Activated CD8-positive, alpha-beta T cell treated with anti-CD3 and anti-CD28 coated beads for 36 hours (primary cell): ENCODE measurements around the gene MCF2L. TPM values are rescaled to one million over a fixed set of nuclear protein-coding genes. Genes with fewer than 3 reads are reported as not detected.

Experiments used
- ATAC-seq: fragments of 200-7000 bp; cut with Tn5 transposase; one replicate; pipeline ENCODE4 v1.10.0; 2021; ENCODE audit warnings: mild to moderate bottlenecking, moderate library complexity
- CTCF ChIA-PET: fragments of 350-600 bp; sonication (Branson Sonifier 250); formaldehyde crosslinking; loops from one replicate; lab custom pipeline; 2021; ENCODE audit warnings: antibody characterized with exemption; lab: Charles Lee
- POLR2A ChIA-PET: fragments of 350-600 bp; sonication (Branson Sonifier 250); formaldehyde crosslinking; loops from one replicate; lab custom pipeline; 2021; ENCODE audit warnings: antibody characterized with exemption; lab: Charles Lee
- DNase-seq: peaks from one replicate; pipeline ENCODE4 v3.0.0-alpha.2; 2020
- H3K27ac Mint-ChIP-seq: one replicate; pipeline ENCODE4 v1.8.0; 2021; ENCODE audit warnings: mild to moderate bottlenecking, mixed read lengths
- H3K27me3 Mint-ChIP-seq: one replicate; pipeline ENCODE4 v1.8.0; 2021; ENCODE audit warnings: mixed read lengths
- H3K36me3 Mint-ChIP-seq: one replicate; pipeline ENCODE4 v1.8.0; 2021; ENCODE audit warnings: low read depth, mixed read lengths
- H3K4me1 Mint-ChIP-seq: one replicate; pipeline ENCODE4 v1.8.0; 2021; ENCODE audit warnings: low read depth, mixed read lengths
- H3K4me3 Mint-ChIP-seq: one replicate; pipeline ENCODE4 v1.8.0; 2021; ENCODE audit warnings: mild to moderate bottlenecking, moderate library complexity, mixed read lengths
- H3K9me3 Mint-ChIP-seq: one replicate; pipeline ENCODE4 v1.8.0; 2021; ENCODE audit warnings: mixed read lengths
- CTCF ChIP-seq: fragments of 200-600 bp; IDR thresholded peaks from one replicate; pipeline ENCODE4 v1.8.0; 2022; ENCODE audit warnings: antibody characterized with exemption, mild to moderate bottlenecking
- intact Hi-C: fragments of 100-400 bp; cut with micrococcal nuclease; formaldehyde crosslinking; loops from one replicate; pipeline ENCODE4 v1.10.0; 2022
- total RNA-seq, 2 experiments: library from RNA; stranded (reverse); gene quantifications; one replicate each; pipeline ENCODE4 v1.2.3, GENCODE V29; 2021

Gene MCF2L
- total RNA-seq, 2 experiments from 2014 or later: 7.6 to 8.9 TPM

DNA sequence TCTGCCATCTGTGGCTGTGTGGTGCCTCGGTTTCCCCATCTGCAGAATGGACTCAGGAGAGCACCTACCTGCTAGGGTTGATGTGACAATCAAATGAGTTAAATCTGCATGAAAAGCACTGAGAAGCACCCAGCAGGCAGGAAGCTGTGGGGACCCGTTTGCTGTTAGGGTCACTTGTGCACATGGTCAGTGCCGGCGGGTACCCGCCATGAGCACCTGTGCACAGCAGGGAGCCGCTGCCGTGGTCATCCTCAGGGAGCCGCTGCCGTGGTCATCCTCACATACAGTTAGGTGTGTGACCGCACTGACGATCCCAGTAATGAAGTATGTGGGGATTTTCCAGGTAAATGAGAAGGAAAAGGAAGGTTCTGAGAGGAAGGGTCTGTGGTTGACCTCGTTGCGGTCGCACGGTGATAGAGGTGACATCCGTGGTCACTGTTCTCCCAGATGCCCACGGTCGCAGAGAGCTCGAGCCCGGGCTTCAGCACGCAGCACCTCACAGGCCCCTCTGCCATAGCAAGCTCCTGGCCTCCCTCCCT is 6.5 kb downstream of the MCF2L start:
- H3K4me3 Mint-ChIP-seq: no peak overlapping the region
- no peaks in the 10 kb centered on the region for H3K36me3 Mint-ChIP-seq
- no peak for ATAC-seq
- H3K27me3 Mint-ChIP-seq: no peaks in the 10 kb centered on the region
- CTCF ChIA-PET: interaction anchor here (1.1 kb wide), 1 partner anchor 32 kb away, joined by 3 read pairs; no protein-coding TSS in a partner anchor
- intact Hi-C loops: no loop called here
- H3K9me3 Mint-ChIP-seq: peaks cover 4% of the 10 kb centered on the region
- no peak for TF ChIP-seq CTCF
- H3K27ac Mint-ChIP-seq: no peak overlapping the region
- no peak for DNase-seq
- POLR2A ChIA-PET: no interaction called here
- peaks cover 12% of the 10 kb centered on the region for H3K4me1 Mint-ChIP-seq

GRCh38 chr13:112976526-112976925 is 7.5 kb downstream of the MCF2L start:
- H3K9me3 Mint-ChIP-seq: peaks cover 4% of the 10 kb centered on the region
- H3K36me3 Mint-ChIP-seq: no peaks in the 10 kb centered on the region
- no peaks in the 10 kb centered on the region for H3K27me3 Mint-ChIP-seq
- no peak overlapping the region for H3K4me3 Mint-ChIP-seq
- ATAC-seq (no peak), DNase-seq (no peak)
- ChIA-PET CTCF (no interaction called here), POLR2A (interaction anchor here (0.6 kb wide), 1 partner anchor 56 kb away, joined by 3 read pairs; no protein-coding TSS in a partner anchor)
- no peak for TF ChIP-seq CTCF
- peaks cover 14% of the 10 kb centered on the region for H3K4me1 Mint-ChIP-seq
- H3K27ac Mint-ChIP-seq: no peak overlapping the region
- intact Hi-C loops: no loop called here

DNA sequence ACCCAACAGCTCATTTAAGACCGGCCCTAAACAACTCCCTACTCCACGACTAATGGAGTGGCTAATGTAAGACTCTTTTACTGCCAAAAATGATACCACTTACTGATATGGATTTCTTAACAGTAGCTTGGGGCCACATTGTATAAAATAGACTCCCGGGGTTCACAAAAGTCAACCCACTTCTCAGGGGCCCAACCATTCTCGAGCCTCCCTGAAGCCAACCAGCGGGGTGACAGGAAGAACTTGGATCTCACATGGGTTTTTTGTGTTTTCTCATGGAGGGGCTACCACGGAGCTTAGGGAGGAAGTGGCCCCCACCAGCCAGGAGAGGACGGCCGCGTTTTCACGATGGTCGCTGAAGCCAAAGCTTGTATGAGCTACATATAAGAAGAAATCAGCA is 8.1 kb downstream of the MCF2L start:
- intact Hi-C loops: no loop called here
- Mint-ChIP-seq H3K27me3 (no peaks in the 10 kb centered on the region), H3K4me1 (peaks cover 13% of the 10 kb centered on the region), H3K9me3 (peaks cover 4% of the 10 kb centered on the region), H3K4me3 (no peak overlapping the region), H3K36me3 (no peaks in the 10 kb centered on the region), H3K27ac (no peak overlapping the region)
- no peak for ATAC-seq
- POLR2A ChIA-PET: interaction anchor here (0.6 kb wide), 1 partner anchor 57 kb away, joined by 3 read pairs; no protein-coding TSS in a partner anchor
- no peak for DNase-seq
- CTCF ChIA-PET: interaction anchor here (1.1 to 1.2 kb wide), 2 partner anchors 14 to 34 kb away, joined by 3 read pairs; no protein-coding TSS in a partner anchor
- no peak for TF ChIP-seq CTCF

- Mint-ChIP-seq H3K36me3 (no peaks in the 10 kb centered on the region), H3K27me3 (no peaks in the 10 kb centered on the region), H3K9me3 (no peaks in the 10 kb centered on the region), H3K27ac (no peak overlapping the region), H3K4me1 (peaks cover 9% of the 10 kb centered on the region), H3K4me3 (no peak overlapping the region)
- ATAC-seq (no peak), DNase-seq (no peak)
- no peak for TF ChIP-seq CTCF
- intact Hi-C loops: no loop called here
- CTCF ChIA-PET: interaction anchor here (1.1 to 1.2 kb wide), 2 partner anchors 14 to 35 kb away, joined by 3 read pairs; no protein-coding TSS in a partner anchor
- POLR2A ChIA-PET: no interaction called here
Observed at GRCh38 chr13:112977525-112977924, 8.5 kb downstream of the MCF2L start.

GRCh38 chr13:112978561-112979405 is 9.8 kb downstream of the MCF2L start:
- CTCF ChIA-PET: no interaction called here
- H3K4me1 Mint-ChIP-seq: peaks cover 9% of the 10 kb centered on the region
- ATAC-seq (no peak), DNase-seq (no peak)
- no peak overlapping the region for H3K27ac Mint-ChIP-seq
- no peak for TF ChIP-seq CTCF
- H3K4me3 Mint-ChIP-seq: no peak overlapping the region
- H3K36me3 Mint-ChIP-seq: no peaks in the 10 kb centered on the region
- intact Hi-C loops: no loop called here
- H3K9me3 Mint-ChIP-seq: no peaks in the 10 kb centered on the region
- POLR2A ChIA-PET: no interaction called here
- no peaks in the 10 kb centered on the region for H3K27me3 Mint-ChIP-seq
